Measurements from ENCODE around the gene KCNB1.

DNA sequence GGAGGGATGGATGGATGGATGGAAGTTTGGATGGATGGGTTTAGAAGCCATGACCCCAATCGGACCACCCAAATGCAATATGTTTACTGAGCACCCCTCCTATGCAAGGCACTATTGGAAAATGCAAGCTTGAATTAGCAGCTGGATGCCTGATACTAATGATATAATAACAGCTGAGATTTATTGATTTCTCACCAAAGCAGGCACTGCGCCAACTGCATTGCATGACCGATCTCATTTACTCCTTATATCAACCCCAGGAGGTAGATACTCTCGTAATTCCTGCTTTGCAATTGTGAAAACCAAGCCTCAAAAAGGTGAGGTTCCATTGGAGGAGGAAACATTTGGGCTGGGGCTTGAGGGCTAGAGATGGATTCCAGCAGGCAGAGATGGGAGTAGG, 89.7 kb downstream of the KCNB1 start:
- TF ChIP-seq YY1 (IDR thresholded peaks at IDR 0.05; ENCODE audit: insufficient read depth, insufficient read length) (no peak), ZNF274 (IDR thresholded peaks at IDR 0.05; ENCODE audit: low read depth, low read length) (no peak), SUZ12 (IDR thresholded peaks at IDR 0.05; ENCODE audit: extremely low read depth, insufficient read depth, insufficient read length) (no peak)

Measured in NT2/D1 (cell line).